GM13977 (cell line): ENCODE data around the gene CFAP206.
A peak's percentile ranks its signal among the peaks of the same experiment; 100 is the strongest.

ENCODE experiments used
- DNase-seq: peaks from one replicate; pipeline ENCODE4 v3.0.0; 2012; ENCODE audit warnings: low spot score
- in situ Hi-C: fragments of 300-500 bp; cut with MboI; formaldehyde crosslinking; loops from one replicate; pipeline ENCODE4 v1.12.0; 2022; ENCODE audit warnings: low sequenced_read_pairs, low pct_unique_long_range_greater_than_20kb, mixed read lengths, inconsistent platforms; ENCODE audit not compliant: unreplicated experiment
- TF ChIP-seq, protein P1 (sequence below): IDR thresholded peaks from 2 replicates; pipeline ENCODE4 v1.5.1; 2012; ENCODE audit warnings: mild to moderate bottlenecking, control low read depth; ENCODE audit not compliant: insufficient read depth; ENCODE audit errors: extremely low read depth, missing control alignments

CFAP206 gene

DNA sequence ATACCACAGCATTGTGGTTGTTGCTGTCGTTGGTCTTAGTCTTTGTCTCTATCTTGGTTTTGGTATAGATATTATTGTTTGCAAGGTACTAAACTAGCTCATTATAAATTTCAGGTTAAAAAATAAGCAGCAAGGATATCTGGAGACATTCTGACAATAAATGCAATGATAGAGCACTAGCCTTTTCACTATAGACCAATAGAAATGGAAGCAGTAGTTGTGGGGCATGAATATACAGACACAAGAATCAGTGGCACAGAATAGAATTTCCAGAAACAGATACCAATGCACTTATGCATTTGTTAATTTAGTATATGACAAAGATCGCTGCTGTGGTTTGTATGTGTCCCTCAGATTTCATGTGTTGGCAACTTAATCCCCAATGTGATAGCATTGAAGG lies 31.1 kb upstream of the CFAP206 start:
- TF ChIP-seq, protein P1, sequence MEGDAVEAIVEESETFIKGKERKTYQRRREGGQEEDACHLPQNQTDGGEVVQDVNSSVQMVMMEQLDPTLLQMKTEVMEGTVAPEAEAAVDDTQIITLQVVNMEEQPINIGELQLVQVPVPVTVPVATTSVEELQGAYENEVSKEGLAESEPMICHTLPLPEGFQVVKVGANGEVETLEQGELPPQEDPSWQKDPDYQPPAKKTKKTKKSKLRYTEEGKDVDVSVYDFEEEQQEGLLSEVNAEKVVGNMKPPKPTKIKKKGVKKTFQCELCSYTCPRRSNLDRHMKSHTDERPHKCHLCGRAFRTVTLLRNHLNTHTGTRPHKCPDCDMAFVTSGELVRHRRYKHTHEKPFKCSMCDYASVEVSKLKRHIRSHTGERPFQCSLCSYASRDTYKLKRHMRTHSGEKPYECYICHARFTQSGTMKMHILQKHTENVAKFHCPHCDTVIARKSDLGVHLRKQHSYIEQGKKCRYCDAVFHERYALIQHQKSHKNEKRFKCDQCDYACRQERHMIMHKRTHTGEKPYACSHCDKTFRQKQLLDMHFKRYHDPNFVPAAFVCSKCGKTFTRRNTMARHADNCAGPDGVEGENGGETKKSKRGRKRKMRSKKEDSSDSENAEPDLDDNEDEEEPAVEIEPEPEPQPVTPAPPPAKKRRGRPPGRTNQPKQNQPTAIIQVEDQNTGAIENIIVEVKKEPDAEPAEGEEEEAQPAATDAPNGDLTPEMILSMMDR, result no peak
- DNase-seq, result no peak
- in situ Hi-C loops, result no loop called here

DNA sequence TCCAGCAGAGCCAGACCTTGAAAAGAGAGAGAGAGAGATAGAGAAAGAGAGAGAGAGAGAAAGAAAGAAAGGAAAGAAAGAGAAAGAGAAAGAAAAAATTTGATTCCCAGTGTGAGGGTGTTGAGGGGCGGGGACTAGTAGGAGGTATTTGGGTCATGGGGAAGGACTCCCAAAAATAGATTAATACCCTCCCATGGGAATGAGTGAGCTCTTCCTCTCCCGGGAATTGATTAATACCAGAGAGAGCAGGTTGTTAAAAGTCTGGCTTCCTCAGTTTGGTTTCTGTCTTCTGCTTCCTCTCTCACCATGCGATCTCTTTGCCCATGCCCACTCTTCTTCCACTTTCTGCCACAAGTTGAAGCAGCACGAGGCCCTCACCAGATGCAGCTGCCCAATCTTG lies 28.8 kb upstream of the CFAP206 start:
- TF ChIP-seq, protein P1, result no peak
- no peak for DNase-seq
- in situ Hi-C loops, result no loop called here

DNA sequence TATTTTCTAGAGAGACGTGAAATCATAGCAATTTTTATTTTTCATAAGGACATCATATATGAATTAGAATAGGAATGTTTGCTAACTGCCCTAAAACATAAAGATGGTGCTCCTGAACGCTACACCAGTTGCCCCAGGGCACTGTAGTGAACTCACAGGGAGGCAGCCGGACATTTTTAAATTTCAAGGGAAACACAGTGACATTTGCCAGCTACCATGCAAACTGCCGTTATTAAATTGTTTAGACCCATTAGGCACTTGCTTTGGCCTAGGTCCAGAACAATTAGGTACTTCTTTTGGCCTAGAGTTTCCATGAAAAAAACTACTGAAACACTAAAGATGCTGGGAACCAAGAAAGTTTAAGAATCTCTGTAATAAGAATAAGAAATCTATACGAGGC lies 24.9 kb upstream of the CFAP206 start:
- no peak for DNase-seq
- TF ChIP-seq, protein P1, result no peak

DNA sequence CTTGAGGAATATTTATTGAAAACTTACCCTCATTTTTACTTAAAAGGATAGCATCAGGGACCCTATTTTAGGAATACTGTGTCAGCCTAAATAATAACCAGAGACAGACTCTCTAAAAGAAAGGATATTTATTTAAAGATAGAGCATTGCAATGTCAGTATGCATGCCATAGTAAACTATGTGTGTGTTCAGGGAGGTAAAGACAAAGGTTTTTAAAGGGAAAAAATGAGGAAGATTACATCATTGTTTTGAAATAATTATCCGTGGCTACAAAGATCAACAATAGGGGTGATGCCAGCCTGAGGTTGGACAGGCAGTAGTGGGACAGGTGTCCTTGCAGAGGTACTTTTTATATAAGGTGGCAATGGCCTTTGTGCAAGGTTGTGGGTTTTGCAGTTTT lies 23.7 kb upstream of the CFAP206 start:
- in situ Hi-C loops, result loop anchor here (10.0 kb wide), 1 partner anchor 249 kb away; no protein-coding TSS in a partner anchor
- TF ChIP-seq, protein P1, result no peak
- DNase-seq, result no peak

More for the DNA sequence above, 24.9 kb upstream of the CFAP206 start:
- in situ Hi-C loops, result loop anchor here (10.0 kb wide), 1 partner anchor 248 kb away; no protein-coding TSS in a partner anchor

DNA sequence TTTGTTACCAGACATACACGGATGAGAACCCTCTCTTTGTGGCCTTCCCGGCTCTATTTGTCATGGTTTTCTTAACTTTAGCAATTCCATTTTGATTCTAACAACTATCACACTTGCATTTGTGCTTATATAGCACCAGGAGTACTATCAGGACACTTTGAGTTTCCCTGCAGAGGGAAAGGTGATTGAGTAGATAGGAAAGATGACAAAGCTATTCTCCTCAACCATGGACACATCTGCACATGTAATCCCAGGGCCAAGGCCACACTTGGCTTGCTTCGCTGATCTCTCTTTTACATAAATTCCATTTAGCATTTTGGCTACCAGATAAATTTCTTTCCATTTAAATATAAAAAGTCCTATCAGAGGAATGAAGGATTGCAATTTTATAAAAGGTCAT lies 23.3 kb upstream of the CFAP206 start:
- no peak for DNase-seq
- TF ChIP-seq, protein P1, result no peak
- in situ Hi-C loops, result loop anchor here (10.0 kb wide), 1 partner anchor 250 kb away; no protein-coding TSS in a partner anchor

DNA sequence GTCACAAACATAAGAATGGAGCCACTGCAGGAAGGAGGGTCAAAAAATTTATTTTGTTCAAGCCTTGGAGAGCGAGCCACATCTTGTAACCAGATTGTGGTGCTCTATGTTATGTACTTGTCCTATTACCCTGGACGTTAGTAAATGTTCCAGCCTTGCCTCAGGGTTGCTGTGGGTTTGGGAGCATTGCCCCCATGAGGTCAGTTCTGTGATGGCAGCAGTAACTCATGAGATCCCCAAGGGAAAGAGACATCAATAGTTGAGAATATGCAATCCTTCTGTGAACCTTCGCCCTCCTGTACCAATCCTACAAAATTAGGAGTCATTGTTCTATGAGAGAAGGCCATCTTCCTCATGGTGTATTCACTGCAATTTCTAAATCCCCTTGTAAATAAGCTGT lies 16.4 kb upstream of the CFAP206 start:
- DNase-seq, result peak; percentile 38
- in situ Hi-C loops, result no loop called here

More for the DNA sequence above, 16.4 kb upstream of the CFAP206 start:
- TF ChIP-seq, protein P1, result peak; percentile 75
